RWPE2 (cell line): ENCODE measurements around the gene TBL1XR1.
"Not testable (repeated sequence)": the region's sequence is repeated elsewhere in the genome, so short reads cannot be mapped to it uniquely, and the experiment has no call there.

Experiments used
- ATAC-seq: fragments of 200-7000 bp; cut with Tn5 transposase; 3 replicates; pipeline ENCODE4 v1.9.1; 2021; ENCODE audit warnings: low read depth
- DNase-seq: peaks from one replicate; pipeline ENCODE4 v3.0.0-alpha.2; 2020; ENCODE audit warnings: low spot score
- H3K27ac ChIP-seq: fragments of 450-650 bp; 2 replicates; pipeline ENCODE4 v1.5.1; 2017; ENCODE audit warnings: mild to moderate bottlenecking; ENCODE audit not compliant: poor library complexity, severe bottlenecking
- H3K27me3 ChIP-seq: fragments of 250-450 bp; sonication (Bioruptor Pico); 2 replicates; pipeline ENCODE4 v1.5.1; 2021; ENCODE audit warnings: mild to moderate bottlenecking, moderate library complexity; ENCODE audit not compliant: insufficient read depth, poor library complexity, severe bottlenecking
- H3K36me3 ChIP-seq: fragments of 250-450 bp; sonication (Bioruptor Pico); 2 replicates; pipeline ENCODE4 v1.5.1; 2020; ENCODE audit warnings: low read depth, mild to moderate bottlenecking, moderate library complexity
- H3K4me1 ChIP-seq: fragments of 250-450 bp; sonication (Bioruptor Pico); 2 replicates; pipeline ENCODE4 v1.5.1; 2021; ENCODE audit warnings: mild to moderate bottlenecking, moderate library complexity; ENCODE audit not compliant: insufficient read depth, poor library complexity, severe bottlenecking
- H3K4me3 ChIP-seq: fragments of 250-450 bp; sonication (Bioruptor Pico); 2 replicates; pipeline ENCODE4 v1.5.1; 2021; ENCODE audit warnings: mild to moderate bottlenecking, moderate library complexity; ENCODE audit not compliant: severe bottlenecking
- H3K9me3 ChIP-seq: fragments of 250-450 bp; sonication (Bioruptor Pico); 2 replicates; pipeline ENCODE4 v1.5.1; 2021; ENCODE audit warnings: mild to moderate bottlenecking, moderate library complexity; ENCODE audit not compliant: severe bottlenecking
- TF ChIP-seq, protein P1 (sequence below): fragments of 450-650 bp; IDR thresholded peaks from one replicate; pipeline ENCODE4 v1.5.1; 2017; ENCODE audit warnings: mild to moderate bottlenecking, moderate library complexity; ENCODE audit not compliant: poor library complexity, severe bottlenecking

The TBL1XR1 gene

GRCh38 chr3:177005718-177006405 is 191.4 kb downstream of the TBL1XR1 start:
- TF ChIP-seq, protein P1, sequence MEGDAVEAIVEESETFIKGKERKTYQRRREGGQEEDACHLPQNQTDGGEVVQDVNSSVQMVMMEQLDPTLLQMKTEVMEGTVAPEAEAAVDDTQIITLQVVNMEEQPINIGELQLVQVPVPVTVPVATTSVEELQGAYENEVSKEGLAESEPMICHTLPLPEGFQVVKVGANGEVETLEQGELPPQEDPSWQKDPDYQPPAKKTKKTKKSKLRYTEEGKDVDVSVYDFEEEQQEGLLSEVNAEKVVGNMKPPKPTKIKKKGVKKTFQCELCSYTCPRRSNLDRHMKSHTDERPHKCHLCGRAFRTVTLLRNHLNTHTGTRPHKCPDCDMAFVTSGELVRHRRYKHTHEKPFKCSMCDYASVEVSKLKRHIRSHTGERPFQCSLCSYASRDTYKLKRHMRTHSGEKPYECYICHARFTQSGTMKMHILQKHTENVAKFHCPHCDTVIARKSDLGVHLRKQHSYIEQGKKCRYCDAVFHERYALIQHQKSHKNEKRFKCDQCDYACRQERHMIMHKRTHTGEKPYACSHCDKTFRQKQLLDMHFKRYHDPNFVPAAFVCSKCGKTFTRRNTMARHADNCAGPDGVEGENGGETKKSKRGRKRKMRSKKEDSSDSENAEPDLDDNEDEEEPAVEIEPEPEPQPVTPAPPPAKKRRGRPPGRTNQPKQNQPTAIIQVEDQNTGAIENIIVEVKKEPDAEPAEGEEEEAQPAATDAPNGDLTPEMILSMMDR = no peak
- Histone ChIP-seq H3K27ac (no peak overlapping the region), H3K9me3 (peaks cover 4% of the 10 kb centered on the region), H3K4me3 (no peak overlapping the region), H3K36me3 (no peaks in the 10 kb centered on the region), H3K4me1 (no peaks in the 10 kb centered on the region), H3K27me3 (no peaks in the 10 kb centered on the region)
- ATAC-seq (no peak), DNase-seq (no peak)

GRCh38 chr3:177000159-177000558 is 197.1 kb downstream of the TBL1XR1 start:
- H3K36me3 ChIP-seq, DNase-seq, H3K27me3 ChIP-seq, H3K4me3 ChIP-seq, H3K9me3 ChIP-seq, ATAC-seq, H3K27ac ChIP-seq, H3K4me1 ChIP-seq: not testable (repeated sequence)

GRCh38 chr3:176995946-176996345 is 201.3 kb downstream of the TBL1XR1 start:
- no peak for DNase-seq
- no peak for ATAC-seq
- Histone ChIP-seq H3K4me1 (no peaks in the 10 kb centered on the region), H3K9me3 (no peaks in the 10 kb centered on the region), H3K4me3 (no peak overlapping the region), H3K27ac (no peak overlapping the region), H3K27me3 (no peaks in the 10 kb centered on the region), H3K36me3 (no peaks in the 10 kb centered on the region)
- TF ChIP-seq, protein P1 = no peak

DNA sequence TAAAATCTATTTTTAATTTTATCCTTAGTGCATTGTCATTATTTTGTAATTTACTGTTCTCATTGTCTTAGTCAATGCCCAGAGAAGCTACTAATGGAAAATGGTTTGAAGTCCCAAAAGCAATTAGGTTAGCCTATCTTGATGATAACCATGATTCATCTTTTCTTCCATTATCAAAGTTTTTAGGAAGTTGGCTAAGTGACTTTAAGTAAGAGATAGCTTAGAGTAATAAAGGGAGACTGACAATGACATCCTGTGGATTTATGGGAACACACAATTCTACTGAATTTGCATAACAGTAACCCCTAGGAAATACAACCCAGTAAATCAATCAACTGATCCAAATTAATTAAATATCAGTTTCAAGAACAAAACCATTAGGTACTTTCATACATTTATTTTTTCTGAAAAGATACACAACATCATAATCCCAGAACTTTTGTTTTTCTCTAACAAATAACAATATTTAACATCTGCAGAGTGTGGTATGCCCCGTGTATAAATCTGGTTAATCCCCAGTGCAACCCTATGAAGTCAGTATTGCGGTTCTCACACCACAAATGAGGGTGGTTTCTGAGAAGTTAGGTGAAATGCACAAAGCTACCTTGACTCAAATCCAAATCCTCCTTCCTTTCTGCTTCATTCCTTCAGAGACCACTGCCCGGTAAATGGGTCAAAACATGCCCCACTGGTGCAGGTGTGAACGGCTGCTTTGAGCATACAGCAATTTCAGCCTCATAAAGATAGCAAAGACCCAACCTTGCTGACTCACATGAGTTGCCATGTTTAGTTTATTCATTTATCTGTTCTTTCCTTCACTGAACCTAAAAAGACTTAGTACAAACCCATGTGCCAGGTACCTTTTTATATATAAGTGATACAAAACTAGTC is 202.1 kb downstream of the TBL1XR1 start:
- no peak overlapping the region for H3K4me3 ChIP-seq
- DNase-seq (no peak), ATAC-seq (no peak)
- no peaks in the 10 kb centered on the region for H3K9me3 ChIP-seq
- H3K27me3 ChIP-seq = no peaks in the 10 kb centered on the region
- no peaks in the 10 kb centered on the region for H3K4me1 ChIP-seq
- H3K27ac ChIP-seq = no peak overlapping the region
- no peaks in the 10 kb centered on the region for H3K36me3 ChIP-seq
- TF ChIP-seq, protein P1 = no peak

GRCh38 chr3:176994393-176994792 is 202.9 kb downstream of the TBL1XR1 start:
- Histone ChIP-seq H3K4me1 (no peaks in the 10 kb centered on the region), H3K27me3 (no peaks in the 10 kb centered on the region), H3K9me3 (no peaks in the 10 kb centered on the region), H3K27ac (no peak overlapping the region), H3K4me3 (no peak overlapping the region), H3K36me3 (no peaks in the 10 kb centered on the region)
- ATAC-seq (no peak), DNase-seq (no peak)
- TF ChIP-seq, protein P1 = no peak
